ENCODE data around the gene OXNAD1. TPM values are rescaled to one million over a fixed set of nuclear protein-coding genes. Genes with fewer than 3 reads are reported as not detected.

The OXNAD1 gene
- total and polyA plus RNA-seq, 2 of the 13 experiments (the other 11 are each of a cell fraction or from before 2014, with no cell fraction given), result 9.9 to 18.8 TPM

DNA sequence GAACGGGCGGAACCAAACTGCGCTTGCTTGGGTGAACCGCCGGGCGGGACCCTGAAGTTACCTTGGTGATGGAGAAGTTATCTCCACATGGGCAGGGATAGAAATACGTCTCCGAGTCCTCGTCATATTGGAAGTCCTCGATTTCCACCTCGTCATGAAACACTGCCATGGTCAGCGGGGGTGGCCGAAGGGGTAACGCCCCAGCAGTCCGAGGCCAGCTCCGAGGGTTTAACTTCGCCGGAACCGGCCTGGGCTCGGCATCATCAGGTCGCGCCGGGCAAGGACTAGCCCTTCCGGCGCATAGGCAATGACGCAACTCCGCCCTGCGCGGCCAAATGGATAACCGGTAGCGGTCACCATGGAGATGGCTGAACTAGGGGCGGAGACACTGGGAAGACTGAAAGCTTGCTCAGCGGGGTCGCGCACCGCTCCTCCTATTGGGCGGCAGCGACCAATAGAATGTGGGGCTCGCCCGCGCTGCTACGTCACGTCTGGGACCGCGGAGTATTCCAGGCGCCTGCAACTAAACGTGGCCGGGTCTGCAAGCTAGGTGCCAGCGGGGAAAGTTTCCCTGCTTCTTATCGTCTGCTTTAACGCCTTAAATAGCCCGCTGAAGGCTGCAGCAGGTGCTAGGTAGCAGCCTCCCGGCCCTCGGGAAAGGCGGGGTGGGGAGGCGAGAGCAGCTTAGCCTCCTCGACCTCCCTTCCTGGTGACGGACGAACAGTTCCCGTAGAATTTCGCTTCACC, at the start of gene OXNAD1, which contains the start of gene DPH3 (continued):
- no peak for TF ChIP-seq ZKSCAN5 (CRISPR knock-in tag; IDR thresholded peaks at IDR 0.05)
- no peak for TF ChIP-seq ZNF20 (CRISPR knock-in tag; IDR thresholded peaks at IDR 0.05)
- no peak for TF ChIP-seq ZNF251 (CRISPR knock-in tag; IDR thresholded peaks at IDR 0.05)
- no peak for TF ChIP-seq BRF2 (CRISPR knock-in tag; IDR thresholded peaks at IDR 0.05)
- TF ChIP-seq KDM6A (CRISPR knock-in tag; IDR thresholded peaks at IDR 0.05; ENCODE audit: low read depth), result no peak
- TF ChIP-seq AHR (CRISPR knock-in tag; IDR thresholded peaks at IDR 0.05), result 0 out of 2 replicates have a peak, but pooled peaks have one; percentile 15
- peak; percentile 82; the same call in 1 of the 2 replicates for TF ChIP-seq ZFP91 (CRISPR knock-in tag; IDR thresholded peaks at IDR 0.05; ENCODE audit: borderline replicate concordance)
- peak; percentile 92 for TF ChIP-seq ZNF574 (CRISPR knock-in tag; IDR thresholded peaks at IDR 0.05)
- TF ChIP-seq MATR3 (CRISPR knock-in tag; IDR thresholded peaks at IDR 0.05), result no peak
- TF ChIP-seq BCL6 (CRISPR knock-in tag; IDR thresholded peaks at IDR 0.05), result no peak
- TF ChIP-seq ZFY (CRISPR knock-in tag; IDR thresholded peaks at IDR 0.05), result peak; percentile 77
- 0 out of 2 replicates have a peak, but pooled peaks have one; percentile 18 for TF ChIP-seq ISL2 (CRISPR knock-in tag; IDR thresholded peaks at IDR 0.05)
- TF ChIP-seq ZNF782 (CRISPR knock-in tag; IDR thresholded peaks at IDR 0.05; ENCODE audit: borderline replicate concordance), result no peak; the same call in 1 of the 2 replicates
- TF ChIP-seq, protein P1, sequence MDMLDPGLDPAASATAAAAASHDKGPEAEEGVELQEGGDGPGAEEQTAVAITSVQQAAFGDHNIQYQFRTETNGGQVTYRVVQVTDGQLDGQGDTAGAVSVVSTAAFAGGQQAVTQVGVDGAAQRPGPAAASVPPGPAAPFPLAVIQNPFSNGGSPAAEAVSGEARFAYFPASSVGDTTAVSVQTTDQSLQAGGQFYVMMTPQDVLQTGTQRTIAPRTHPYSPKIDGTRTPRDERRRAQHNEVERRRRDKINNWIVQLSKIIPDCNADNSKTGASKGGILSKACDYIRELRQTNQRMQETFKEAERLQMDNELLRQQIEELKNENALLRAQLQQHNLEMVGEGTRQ (IDR thresholded peaks at IDR 0.05; ENCODE audit: low read depth, low read length), result no peak
- TF ChIP-seq, protein P1 (CRISPR knock-in tag; IDR thresholded peaks at IDR 0.05; ENCODE audit: borderline replicate concordance), result no peak
- TF ChIP-seq ZNF432 (CRISPR knock-in tag; IDR thresholded peaks at IDR 0.05; ENCODE audit: borderline replicate concordance), result no peak
- TF ChIP-seq IKZF4 (CRISPR knock-in tag; IDR thresholded peaks at IDR 0.05; ENCODE audit: borderline replicate concordance, low read depth, not compliant biosample characterization), result no peak
- TF ChIP-seq ZNF274 (CRISPR knock-in tag; IDR thresholded peaks at IDR 0.05), result peak; percentile 70; the same call in 1 of the 2 replicates

Data from HepG2 (cell line).